ENCODE measurements around the gene RPS27.

Gene RPS27

GRCh38 chr1:153954826-153955225 is 35.7 kb upstream of the RPS27 start:
- H3K4me3 ChIP-seq (replicated peaks; ENCODE audit: low read depth, low read length), result no peak overlapping the region
- no peak for DNase-seq (ENCODE audit: extremely low read depth, low read depth)
- TF ChIP-seq, protein P1, sequence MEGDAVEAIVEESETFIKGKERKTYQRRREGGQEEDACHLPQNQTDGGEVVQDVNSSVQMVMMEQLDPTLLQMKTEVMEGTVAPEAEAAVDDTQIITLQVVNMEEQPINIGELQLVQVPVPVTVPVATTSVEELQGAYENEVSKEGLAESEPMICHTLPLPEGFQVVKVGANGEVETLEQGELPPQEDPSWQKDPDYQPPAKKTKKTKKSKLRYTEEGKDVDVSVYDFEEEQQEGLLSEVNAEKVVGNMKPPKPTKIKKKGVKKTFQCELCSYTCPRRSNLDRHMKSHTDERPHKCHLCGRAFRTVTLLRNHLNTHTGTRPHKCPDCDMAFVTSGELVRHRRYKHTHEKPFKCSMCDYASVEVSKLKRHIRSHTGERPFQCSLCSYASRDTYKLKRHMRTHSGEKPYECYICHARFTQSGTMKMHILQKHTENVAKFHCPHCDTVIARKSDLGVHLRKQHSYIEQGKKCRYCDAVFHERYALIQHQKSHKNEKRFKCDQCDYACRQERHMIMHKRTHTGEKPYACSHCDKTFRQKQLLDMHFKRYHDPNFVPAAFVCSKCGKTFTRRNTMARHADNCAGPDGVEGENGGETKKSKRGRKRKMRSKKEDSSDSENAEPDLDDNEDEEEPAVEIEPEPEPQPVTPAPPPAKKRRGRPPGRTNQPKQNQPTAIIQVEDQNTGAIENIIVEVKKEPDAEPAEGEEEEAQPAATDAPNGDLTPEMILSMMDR (IDR thresholded peaks at IDR 0.05; ENCODE audit: low read depth, low read length, missing control alignments), result no peak

DNA sequence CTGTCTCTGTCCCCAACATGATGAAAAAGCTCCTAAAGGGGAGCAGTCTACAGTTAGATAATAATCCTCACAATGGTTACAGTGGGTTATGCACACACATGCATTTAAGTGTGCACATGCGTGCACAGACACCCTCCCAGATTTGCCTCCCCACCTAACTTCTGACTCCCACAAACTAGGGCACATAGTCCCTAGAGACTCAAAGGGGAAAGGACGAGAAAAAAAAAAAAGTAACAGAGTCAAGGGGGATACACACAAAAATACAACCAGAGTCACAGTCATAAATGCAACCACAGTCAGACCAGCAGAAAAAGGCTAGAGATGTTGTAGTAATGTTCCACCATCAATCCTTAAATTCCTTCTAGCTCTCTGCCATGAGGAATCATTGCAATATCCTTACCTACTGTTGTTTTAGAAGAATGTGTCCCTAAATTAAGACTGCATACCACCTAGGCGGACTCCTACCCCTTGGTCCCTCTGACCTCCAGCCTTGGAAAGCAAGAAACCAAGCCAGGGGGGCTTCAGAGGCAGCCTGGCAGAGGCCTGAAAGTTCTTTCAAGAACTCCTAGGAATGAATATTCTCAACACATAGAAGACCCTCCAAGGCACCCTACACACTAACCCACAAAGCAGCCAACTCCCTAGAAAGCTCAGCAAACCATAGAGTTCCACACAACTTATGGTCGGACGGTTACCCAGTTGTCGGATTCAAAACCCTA is 33.4 kb upstream of the RPS27 start:
- DNase-seq (ENCODE audit: extremely low read depth, low read depth), result no peak
- H3K4me3 ChIP-seq (replicated peaks; ENCODE audit: low read depth, low read length), result peak overlapping the region; percentile 93
- TF ChIP-seq, protein P1 (IDR thresholded peaks at IDR 0.05; ENCODE audit: low read depth, low read length, missing control alignments), result no peak

GRCh38 chr1:153957744-153958110 is 32.8 kb upstream of the RPS27 start:
- peak overlapping the region; percentile 93 for H3K4me3 ChIP-seq (replicated peaks; ENCODE audit: low read depth, low read length)
- no peak for DNase-seq (ENCODE audit: extremely low read depth, low read depth)
- TF ChIP-seq, protein P1 (IDR thresholded peaks at IDR 0.05; ENCODE audit: low read depth, low read length, missing control alignments), result no peak

DNA sequence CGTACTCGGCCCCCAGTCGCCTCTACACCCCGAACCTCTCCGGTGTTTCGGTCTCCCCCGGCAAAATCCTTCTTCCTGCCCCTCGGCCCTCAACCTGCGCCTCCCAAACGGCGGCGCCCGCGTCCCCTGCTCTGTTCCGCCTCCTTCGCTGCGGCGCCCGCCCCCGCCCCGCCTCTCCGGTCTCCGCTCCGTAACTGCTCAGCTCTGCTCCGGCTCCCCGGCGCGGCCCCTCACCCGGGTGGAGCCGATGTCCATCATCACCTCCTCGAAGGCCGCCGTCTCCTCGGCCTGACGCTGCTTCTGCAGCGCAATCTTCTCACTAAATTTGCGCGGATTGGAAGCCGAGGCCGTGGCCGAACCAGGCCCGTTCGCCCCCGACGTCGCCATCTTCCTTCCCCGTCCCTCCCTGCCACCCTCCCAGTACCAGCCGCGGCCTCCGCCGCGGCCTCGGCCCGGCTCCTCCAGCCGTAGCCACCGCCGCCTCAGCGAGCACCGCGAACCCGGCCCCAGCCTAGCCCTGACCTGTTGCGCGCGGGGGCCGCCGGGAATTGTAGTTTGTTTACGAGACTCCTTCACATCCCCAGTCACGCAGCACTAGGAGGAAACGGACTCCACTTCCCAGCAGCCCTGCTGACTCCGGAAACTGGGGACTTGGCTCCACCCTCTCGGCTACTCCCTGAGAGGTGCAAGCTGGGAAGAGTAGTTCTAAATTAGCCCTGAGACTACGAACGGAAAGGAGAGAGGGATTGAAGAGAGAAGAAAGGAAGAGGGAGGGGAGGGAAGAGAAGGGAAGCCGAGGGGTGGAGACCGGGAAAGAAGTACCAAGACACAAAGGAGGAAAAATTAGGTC is 32.2 kb upstream of the RPS27 start, which contains the start of gene CRTC2:
TSS of gene CRTC2 (minus strand) at position 502 of the 850 bp plus-strand sequence. CDS start at position 387, 115 bp downstream.
- H3K4me3 ChIP-seq (replicated peaks; ENCODE audit: low read depth, low read length), result peak within 1 kb of the TSS; percentile 93
- peak; percentile 98 for DNase-seq (ENCODE audit: extremely low read depth, low read depth)
- TF ChIP-seq, protein P1 (IDR thresholded peaks at IDR 0.05; ENCODE audit: low read depth, low read length, missing control alignments), result no peak

DNA sequence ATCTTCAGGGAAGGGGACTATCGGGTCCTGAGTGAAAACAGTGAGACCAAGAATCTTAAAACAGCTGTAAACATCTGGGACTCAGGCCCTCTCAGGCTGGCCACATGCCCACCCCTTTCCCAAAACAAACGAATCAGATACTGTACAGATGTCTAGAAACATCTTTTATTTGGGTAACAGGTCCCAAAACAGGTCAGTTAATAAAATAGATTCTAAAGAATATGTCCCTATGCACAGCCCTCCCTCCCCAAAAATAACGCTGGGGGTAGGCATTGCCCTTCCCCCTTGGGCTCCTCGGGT is 31.7 kb upstream of the RPS27 start:
- DNase-seq (ENCODE audit: extremely low read depth, low read depth), result no peak
- H3K4me3 ChIP-seq (replicated peaks; ENCODE audit: low read depth, low read length), result peak overlapping the region; percentile 93
- TF ChIP-seq, protein P1 (IDR thresholded peaks at IDR 0.05; ENCODE audit: low read depth, low read length, missing control alignments), result no peak

DNA sequence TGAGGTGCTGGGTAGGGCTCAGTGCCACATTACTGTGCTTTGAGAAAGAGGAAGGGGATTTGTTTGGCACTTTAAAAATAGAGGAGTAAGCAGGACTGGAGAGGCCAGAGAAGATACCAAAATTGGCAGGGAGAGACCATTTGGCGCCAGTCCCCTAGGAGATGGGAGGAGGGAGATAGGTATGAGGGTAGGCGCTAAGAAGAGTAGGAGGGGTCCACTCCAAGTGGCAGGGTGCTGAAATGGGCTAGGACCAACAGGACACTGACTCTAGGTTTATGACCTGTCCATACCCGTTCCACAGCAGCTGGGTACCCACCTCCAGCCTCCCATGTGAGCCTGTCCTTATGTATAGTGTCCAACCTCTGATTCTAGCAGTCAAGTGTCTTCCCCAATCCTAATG is 31.1 kb upstream of the RPS27 start:
- DNase-seq (ENCODE audit: extremely low read depth, low read depth), result no peak
- H3K4me3 ChIP-seq (replicated peaks; ENCODE audit: low read depth, low read length), result no peak overlapping the region
- TF ChIP-seq, protein P1 (IDR thresholded peaks at IDR 0.05; ENCODE audit: low read depth, low read length, missing control alignments), result no peak

All from HFF-Myc (cell line).